Gastroesophageal sphincter (tissue), 3 donors: Measurements from ENCODE around the gene HYOU1.

Source experiments
- CTCF ChIP-seq, 4 experiments: fragments of 200-600 bp in 2 of 4; fragments of 450-650 bp in 2 of 4; sonication (generic) in 1 of 4; IDR thresholded peaks; one replicate each; pipeline ENCODE4 v1.5.1; 2017 to 2019; ENCODE audit warnings: antibody characterized with exemption in 4 of 4, mild to moderate bottlenecking in 2 of 4, moderate library complexity in 2 of 4
- EP300 ChIP-seq: sonication (generic); formaldehyde crosslinking; IDR thresholded peaks from one replicate; pipeline ENCODE4 v1.6.1; 2017; ENCODE audit warnings: antibody characterized with exemption, mild to moderate bottlenecking
- POLR2A ChIP-seq, 2 donors: fragments of 450-650 bp; IDR thresholded peaks; one replicate each; pipeline ENCODE4 v1.6.1; 2017; ENCODE audit warnings: antibody characterized with exemption in 2 of 2, mild to moderate bottlenecking in 2 of 2, moderate library complexity in 1 of 2
- POLR2AphosphoS5 ChIP-seq: sonication (generic); formaldehyde crosslinking; IDR thresholded peaks from one replicate; pipeline ENCODE4 v1.6.1; 2017; ENCODE audit warnings: antibody characterized with exemption

GRCh38 chr11:119026970-119027369 lies 30.0 kb downstream of the HYOU1 start:
- TF ChIP-seq POLR2AphosphoS5 (no peak), CTCF (IDR thresholded peaks at IDR 0.05) (no peak), POLR2A (IDR thresholded peaks at IDR 0.05) (no peak), EP300 (no peak)
